HUES48 (cell line): ENCODE measurements around the gene RANBP9.

ENCODE experiments used
- H3K27ac ChIP-seq: one replicate; pipeline ENCODE4 v1.7.0; 2013; ENCODE audit warnings: low read depth, low read length, inconsistent platforms
- H3K27me3 ChIP-seq: 2 replicates; pipeline ENCODE4 v1.6.1; 2013; ENCODE audit warnings: mild to moderate bottlenecking, low read length; ENCODE audit not compliant: control insufficient read depth, insufficient read depth
- H3K36me3 ChIP-seq: 2 replicates; pipeline ENCODE4 v1.6.1; 2013; ENCODE audit warnings: low read length; ENCODE audit not compliant: control insufficient read depth, insufficient read depth
- H3K4me1 ChIP-seq: 2 replicates; pipeline ENCODE4 v1.6.1; 2013; ENCODE audit warnings: mild to moderate bottlenecking, low read length; ENCODE audit not compliant: control insufficient read depth, insufficient read depth
- H3K4me3 ChIP-seq: 2 replicates; pipeline ENCODE4 v1.5.1; 2013; ENCODE audit warnings: mild to moderate bottlenecking, low read depth, low read length
- H3K9ac ChIP-seq: 2 replicates; pipeline ENCODE4 v1.6.1; 2013; ENCODE audit warnings: mild to moderate bottlenecking, low read depth, low read length, moderate library complexity
- H3K9me3 ChIP-seq: 2 replicates; pipeline ENCODE4 v1.6.1; 2013; ENCODE audit warnings: low read length; ENCODE audit not compliant: control insufficient read depth, insufficient read depth

The RANBP9 gene

GRCh38 chr6:13677878-13678254 lies 33.8 kb downstream of the RANBP9 start:
- H3K36me3 ChIP-seq = no peaks in the 10 kb centered on the region
- no peak overlapping the region for H3K4me3 ChIP-seq
- H3K9ac ChIP-seq = no peak overlapping the region
- no peak overlapping the region for H3K27ac ChIP-seq
- no peaks in the 10 kb centered on the region for H3K27me3 ChIP-seq
- no peaks in the 10 kb centered on the region for H3K9me3 ChIP-seq
- peaks cover 7% of the 10 kb centered on the region for H3K4me1 ChIP-seq

GRCh38 chr6:13676551-13677156 lies 35.0 kb downstream of the RANBP9 start:
- H3K4me3 ChIP-seq = no peak overlapping the region
- H3K9me3 ChIP-seq = no peaks in the 10 kb centered on the region
- H3K9ac ChIP-seq = no peak overlapping the region
- no peaks in the 10 kb centered on the region for H3K27me3 ChIP-seq
- H3K36me3 ChIP-seq = no peaks in the 10 kb centered on the region
- H3K27ac ChIP-seq = no peak overlapping the region
- peaks cover 16% of the 10 kb centered on the region for H3K4me1 ChIP-seq

- Histone ChIP-seq H3K9me3 (no peaks in the 10 kb centered on the region; the same call in 1 of the 2 replicates), H3K9ac (no peak overlapping the region), H3K4me3 (no peak overlapping the region), H3K27me3 (no peaks in the 10 kb centered on the region), H3K4me1 (peaks cover 18% of the 10 kb centered on the region), H3K27ac (no peak overlapping the region), H3K36me3 (no peaks in the 10 kb centered on the region)
Measured at GRCh38 chr6:13674533-13675190, 37.0 kb downstream of the RANBP9 start.

- H3K4me1 ChIP-seq = peaks cover 26% of the 10 kb centered on the region
- no peak overlapping the region for H3K27ac ChIP-seq
- no peaks in the 10 kb centered on the region; the same call in 1 of the 2 replicates for H3K9me3 ChIP-seq
- H3K36me3 ChIP-seq = no peaks in the 10 kb centered on the region
- H3K9ac ChIP-seq = no peak overlapping the region
- no peak overlapping the region for H3K4me3 ChIP-seq
- no peaks in the 10 kb centered on the region for H3K27me3 ChIP-seq
Measured at GRCh38 chr6:13673825-13674444, 37.7 kb downstream of the RANBP9 start.

- H3K9me3 ChIP-seq = no peaks in the 10 kb centered on the region; the same call in 1 of the 2 replicates
- no peaks in the 10 kb centered on the region for H3K27me3 ChIP-seq
- peaks cover 31% of the 10 kb centered on the region for H3K4me1 ChIP-seq
- no peak overlapping the region for H3K9ac ChIP-seq
- H3K36me3 ChIP-seq = no peaks in the 10 kb centered on the region
- no peak overlapping the region for H3K27ac ChIP-seq
- H3K4me3 ChIP-seq = no peak overlapping the region
Measured at GRCh38 chr6:13673368-13673767, 38.3 kb downstream of the RANBP9 start.

- H3K4me1 ChIP-seq = peaks cover 36% of the 10 kb centered on the region
- H3K36me3 ChIP-seq = no peaks in the 10 kb centered on the region
- no peaks in the 10 kb centered on the region; the same call in 1 of the 2 replicates for H3K9me3 ChIP-seq
- H3K9ac ChIP-seq = no peak overlapping the region
- H3K4me3 ChIP-seq = no peak overlapping the region
- no peaks in the 10 kb centered on the region for H3K27me3 ChIP-seq
- H3K27ac ChIP-seq = no peak overlapping the region
Measured at GRCh38 chr6:13672904-13673303, 38.7 kb downstream of the RANBP9 start.

- Histone ChIP-seq H3K9ac (no peak overlapping the region), H3K4me3 (no peak overlapping the region), H3K36me3 (no peaks in the 10 kb centered on the region), H3K4me1 (peaks cover 38% of the 10 kb centered on the region), H3K9me3 (no peaks in the 10 kb centered on the region; the same call in 1 of the 2 replicates), H3K27ac (no peak overlapping the region), H3K27me3 (no peaks in the 10 kb centered on the region)
Measured at GRCh38 chr6:13671548-13672127, 40.0 kb downstream of the RANBP9 start.

GRCh38 chr6:13669476-13669875 lies 42.2 kb downstream of the RANBP9 start:
- no peaks in the 10 kb centered on the region for H3K27me3 ChIP-seq
- no peak overlapping the region for H3K27ac ChIP-seq
- H3K36me3 ChIP-seq = no peaks in the 10 kb centered on the region
- no peak overlapping the region for H3K9ac ChIP-seq
- peaks cover 31% of the 10 kb centered on the region for H3K4me1 ChIP-seq
- no peaks in the 10 kb centered on the region; the same call in 1 of the 2 replicates for H3K9me3 ChIP-seq
- H3K4me3 ChIP-seq = no peak overlapping the region

GRCh38 chr6:13668291-13668928 lies 43.2 kb downstream of the RANBP9 start:
- peaks cover 31% of the 10 kb centered on the region for H3K4me1 ChIP-seq
- H3K4me3 ChIP-seq = no peak overlapping the region
- no peaks in the 10 kb centered on the region; the same call in 1 of the 2 replicates for H3K9me3 ChIP-seq
- H3K9ac ChIP-seq = no peak overlapping the region
- H3K27ac ChIP-seq = no peak overlapping the region
- H3K36me3 ChIP-seq = no peaks in the 10 kb centered on the region
- no peaks in the 10 kb centered on the region for H3K27me3 ChIP-seq

- Histone ChIP-seq H3K36me3 (no peaks in the 10 kb centered on the region), H3K9ac (no peak overlapping the region), H3K9me3 (no peaks in the 10 kb centered on the region; the same call in 1 of the 2 replicates), H3K27ac (no peak overlapping the region), H3K4me3 (no peak overlapping the region), H3K27me3 (no peaks in the 10 kb centered on the region), H3K4me1 (peaks cover 35% of the 10 kb centered on the region)
Measured at GRCh38 chr6:13667655-13668054, 44.0 kb downstream of the RANBP9 start.
